ENCODE data around the gene GNAL. TPM values are rescaled to one million over a fixed set of nuclear protein-coding genes. Genes with fewer than 3 reads are reported as not detected.
"Not testable (repeated sequence)": the region's sequence is repeated elsewhere in the genome, so short reads cannot be mapped to it uniquely, and the experiment has no call there.

Gene GNAL
- total RNA-seq (2014; rRNA removed; shearing (Covaris generic)) = 1.6 and 3.5 TPM in 2 replicates

GRCh38 chr18:11688972-11689668 is at the start of gene GNAL:
Gene GNAL (plus strand): TSS chr18:11689264. CDS start chr18:11689564, 300 bp downstream.
- DNase-seq (ENCODE audit: low spot score) = peak; percentile 57

GRCh38 chr18:11647310-11647709 is 41.8 kb upstream of the GNAL start:
- DNase-seq (ENCODE audit: low spot score) = not testable (repeated sequence)

- DNase-seq (ENCODE audit: low spot score) = not testable (repeated sequence)
Observed at GRCh38 chr18:11647804-11648203, 41.3 kb upstream of the GNAL start.

- DNase-seq (ENCODE audit: low spot score) = no peak
Observed at GRCh38 chr18:11649839-11650238, 39.2 kb upstream of the GNAL start.

GRCh38 chr18:11651899-11652298 is 37.2 kb upstream of the GNAL start:
- no peak for DNase-seq (ENCODE audit: low spot score)

GRCh38 chr18:11653521-11653920 is 35.5 kb upstream of the GNAL start:
- no peak for DNase-seq (ENCODE audit: low spot score)

- peak; percentile 13 for DNase-seq (ENCODE audit: low spot score)
Observed at GRCh38 chr18:11654736-11655605, 34.1 kb upstream of the GNAL start.

- no peak for DNase-seq (ENCODE audit: low spot score)
Observed at GRCh38 chr18:11655606-11655932, 33.5 kb upstream of the GNAL start.

GRCh38 chr18:11657152-11657551 is 31.9 kb upstream of the GNAL start:
- DNase-seq (ENCODE audit: low spot score) = no peak

GRCh38 chr18:11657554-11657953 is 31.5 kb upstream of the GNAL start:
- no peak for DNase-seq (ENCODE audit: low spot score)

- no peak for DNase-seq (ENCODE audit: low spot score)
Observed at GRCh38 chr18:11658019-11658418, 31.0 kb upstream of the GNAL start.

GRCh38 chr18:11658989-11659388 is 30.1 kb upstream of the GNAL start:
- DNase-seq (ENCODE audit: low spot score) = no peak

GRCh38 chr18:11660691-11661090 is 28.4 kb upstream of the GNAL start:
- DNase-seq (ENCODE audit: low spot score) = no peak

- DNase-seq (ENCODE audit: low spot score) = peak; percentile 14
Observed at GRCh38 chr18:11661430-11661829, 27.6 kb upstream of the GNAL start.

GRCh38 chr18:11663439-11664029 is 25.5 kb upstream of the GNAL start:
- no peak for DNase-seq (ENCODE audit: low spot score)

- no peak for DNase-seq (ENCODE audit: low spot score)
Observed at GRCh38 chr18:11664286-11664685, 24.8 kb upstream of the GNAL start.

- DNase-seq (ENCODE audit: low spot score) = no peak
Observed at GRCh38 chr18:11665146-11665545, 23.9 kb upstream of the GNAL start.

GRCh38 chr18:11665587-11665986 is 23.5 kb upstream of the GNAL start:
- no peak for DNase-seq (ENCODE audit: low spot score)

- no peak for DNase-seq (ENCODE audit: low spot score)
Observed at GRCh38 chr18:11666176-11666575, 22.9 kb upstream of the GNAL start.

GRCh38 chr18:11666831-11667230 is 22.2 kb upstream of the GNAL start:
- DNase-seq (ENCODE audit: low spot score) = no peak

- DNase-seq (ENCODE audit: low spot score) = no peak
Observed at GRCh38 chr18:11667578-11667977, 21.5 kb upstream of the GNAL start.

- DNase-seq (ENCODE audit: low spot score) = no peak
Observed at GRCh38 chr18:11668441-11669169, 20.5 kb upstream of the GNAL start.
